SK-N-SH (cell line): ENCODE data around the gene VANGL2. TPM values are rescaled to one million over a fixed set of nuclear protein-coding genes. Genes with fewer than 3 reads are reported as not detected.

Source experiments
- CTCF ChIA-PET: fragments of 300-600, 350-600 bp; formaldehyde crosslinking; extraction: SDS; loops from one replicate; lab custom pipeline; 2021; lab: Yijun Ruan, JAX
- POLR2A ChIA-PET: fragments of 350-600 bp; sonication (Branson Sonifier 250); formaldehyde crosslinking; extraction: SDS; loops from one replicate; lab custom pipeline; 2020; ENCODE audit warnings: antibody characterized with exemption, inconsistent platforms; lab: Yijun Ruan, JAX
- DNase-seq: peaks from one replicate; pipeline ENCODE4 v3.0.0; 2012
- H2AFZ ChIP-seq: fragments of 200-600 bp; sonication (generic); 2 replicates; pipeline ENCODE4 v1.8.1; 2016; ENCODE audit warnings: antibody characterized with exemption, mild to moderate bottlenecking, low read depth
- H3F3A ChIP-seq: fragments of 200-600 bp; sonication (generic); replicated peaks from 2 replicates; pipeline ENCODE3; 2016; ENCODE audit warnings: antibody characterized with exemption, mild to moderate bottlenecking; ENCODE audit not compliant: insufficient read depth
- H3K27ac ChIP-seq, 2 experiments: fragments of 200-500 bp in 1 of 2; fragments of 200-600 bp in 1 of 2; sonication (Bioruptor generic) in 1 of 2; sonication (generic), shearing (Covaris generic) in 1 of 2; 2 replicates each; pipeline versions ENCODE4 v1.5.1 to v1.6.1; 2014 to 2016; ENCODE audit warnings: low read depth in 2 of 2, inconsistent platforms in 1 of 2, low read length in 1 of 2, mild to moderate bottlenecking in 1 of 2, mixed read lengths in 1 of 2
- H3K27me3 ChIP-seq: fragments of 200-600 bp; sonication (generic), shearing (Covaris generic); 2 replicates; pipeline ENCODE4 v1.6.1; 2016; ENCODE audit warnings: mixed run types; ENCODE audit not compliant: insufficient read depth
- H3K36me3 ChIP-seq, 2 experiments: fragments of 200-500 bp in 1 of 2; fragments of 200-600 bp in 1 of 2; sonication (Bioruptor generic) in 1 of 2; sonication (generic) in 1 of 2; replicated peaks in 1 of 2; 2 replicates each; pipeline versions ENCODE3 to v1.5.1; 2014 to 2016; ENCODE audit warnings: low read length in 1 of 2, mild to moderate bottlenecking in 1 of 2; ENCODE audit not compliant: insufficient read depth in 2 of 2, control insufficient read depth in 1 of 2
- H3K4me1 ChIP-seq, 2 experiments: fragments of 200-500 bp in 1 of 2; fragments of 200-600 bp in 1 of 2; sonication (Bioruptor generic) in 1 of 2; sonication (generic), shearing (Covaris generic) in 1 of 2; 2 replicates each; pipeline versions ENCODE4 v1.5.1 to v1.6.1; 2014 to 2016; ENCODE audit warnings: low read depth in 1 of 2, low read length in 1 of 2, mixed run types in 1 of 2; ENCODE audit not compliant: insufficient read depth in 2 of 2, control insufficient read depth in 1 of 2
- H3K4me2 ChIP-seq: fragments of 200-600 bp; sonication (generic), shearing (Covaris generic); 2 replicates; pipeline ENCODE4 v1.6.1; 2017; ENCODE audit warnings: mixed run types
- H3K4me3 ChIP-seq, 2 experiments: fragments of 200-500 bp in 1 of 2; fragments of 200-600 bp in 1 of 2; sonication (Bioruptor generic) in 1 of 2; sonication (generic), shearing (Covaris generic) in 1 of 2; 2 replicates each; pipeline versions ENCODE4 v1.5.1 to v1.8.1; 2014 to 2016; ENCODE audit warnings: low read depth in 2 of 2, inconsistent platforms in 1 of 2, low read length in 1 of 2, mild to moderate bottlenecking in 1 of 2, mixed read lengths in 1 of 2, moderate library complexity in 1 of 2
- H3K79me2 ChIP-seq: fragments of 200-600 bp; sonication (generic); 2 replicates; pipeline ENCODE4 v1.8.1; 2017; ENCODE audit warnings: mild to moderate bottlenecking; ENCODE audit not compliant: insufficient read depth
- H3K9ac ChIP-seq: fragments of 200-600 bp; sonication (generic); 2 replicates; pipeline ENCODE4 v1.6.1; 2017; ENCODE audit warnings: mixed run types
- H3K9me2 ChIP-seq: fragments of 200-600 bp; sonication (generic); 2 replicates; pipeline ENCODE4 v1.6.1; 2017; ENCODE audit warnings: mixed run types
- H3K9me3 ChIP-seq: fragments of 200-600 bp; sonication (generic); 2 replicates; pipeline ENCODE4 v1.6.1; 2017; ENCODE audit warnings: mixed run types, mild to moderate bottlenecking, moderate library complexity
- H4K20me1 ChIP-seq: fragments of 200-600 bp; sonication (generic); 2 replicates; pipeline ENCODE4 v1.6.1; 2017; ENCODE audit warnings: mild to moderate bottlenecking, mixed run types; ENCODE audit not compliant: insufficient read depth
- CHD2 ChIP-seq: fragments of 150-350 bp; IDR thresholded peaks from 2 replicates; pipeline ENCODE4 v1.6.1; 2018; ENCODE audit warnings: low read length; ENCODE audit not compliant: partially characterized antibody
- EP300 ChIP-seq, 2 experiments: IDR thresholded peaks; 2 replicates each; pipeline versions ENCODE4 v1.4.0 to v1.6.1; 2012; ENCODE audit warnings: borderline replicate concordance in 1 of 2, low read depth in 1 of 2, low read length in 1 of 2
- FOXJ3 ChIP-seq: sonication (generic); formaldehyde crosslinking; IDR thresholded peaks from 2 replicates; pipeline ENCODE4 v1.5.1; 2020; ENCODE audit warnings: mild to moderate bottlenecking, missing genetic modification reagents
- FOXM1 ChIP-seq: IDR thresholded peaks from 2 replicates; pipeline ENCODE4 v1.4.0; 2012; ENCODE audit warnings: low read depth, mild to moderate bottlenecking
- GATA2 ChIP-seq: sonication (generic); formaldehyde crosslinking; IDR thresholded peaks from 2 replicates; pipeline ENCODE4 v1.5.0; 2020; ENCODE audit warnings: mild to moderate bottlenecking, missing genetic modification reagents
- IRF3 ChIP-seq: fragments of 150-350 bp; IDR thresholded peaks from 2 replicates; pipeline ENCODE4 v1.6.1; 2016; ENCODE audit warnings: mild to moderate bottlenecking, low read depth, low read length
- JUND ChIP-seq: IDR thresholded peaks from 2 replicates; pipeline ENCODE4 v1.4.0; 2012
- MAX ChIP-seq: IDR thresholded peaks from 2 replicates; pipeline ENCODE4 v1.4.0; 2012; ENCODE audit warnings: low read depth
- MEF2A ChIP-seq: IDR thresholded peaks from 2 replicates; pipeline ENCODE4 v1.4.0; 2012; ENCODE audit warnings: low read depth, borderline replicate concordance
- MXI1 ChIP-seq: IDR thresholded peaks from 2 replicates; pipeline ENCODE4 v1.6.1; 2012; ENCODE audit warnings: mild to moderate bottlenecking, low read depth, low read length, improper control_type of control experiment
- NRF1 ChIP-seq: IDR thresholded peaks from 2 replicates; pipeline ENCODE4 v1.6.1; 2012; ENCODE audit warnings: low read depth, mild to moderate bottlenecking, low read length
- POLR2AphosphoS5 ChIP-seq: IDR thresholded peaks from 2 replicates; pipeline ENCODE4 v1.6.1; 2012; ENCODE audit warnings: low read depth, low read length
- RAD21 ChIP-seq: IDR thresholded peaks from 2 replicates; pipeline ENCODE4 v1.6.1; 2012; ENCODE audit warnings: mild to moderate bottlenecking, low read length
- RCOR1 ChIP-seq: fragments of 150-350 bp; IDR thresholded peaks from 2 replicates; pipeline ENCODE4 v1.6.1; 2017; ENCODE audit warnings: antibody characterized with exemption, low read length
- REST ChIP-seq: IDR thresholded peaks from 2 replicates; pipeline ENCODE4 v1.6.1; 2012; ENCODE audit warnings: mild to moderate bottlenecking, low read depth, low read length, moderate library complexity
- RFX5 ChIP-seq: IDR thresholded peaks from 2 replicates; pipeline ENCODE4 v1.6.1; 2012; ENCODE audit warnings: mild to moderate bottlenecking, improper control_type of control experiment, low read length
- RXRA ChIP-seq: IDR thresholded peaks from 2 replicates; pipeline ENCODE4 v1.4.0; 2012; ENCODE audit warnings: low read depth, mild to moderate bottlenecking, borderline replicate concordance
- SIN3A ChIP-seq: IDR thresholded peaks from 2 replicates; pipeline ENCODE4 v1.6.1; 2012; ENCODE audit warnings: low read depth, mild to moderate bottlenecking, low read length, moderate library complexity, borderline replicate concordance
- TAF1 ChIP-seq: IDR thresholded peaks from 2 replicates; pipeline ENCODE4 v1.6.1; 2012; ENCODE audit warnings: low read depth, mild to moderate bottlenecking, low read length, moderate library complexity, borderline replicate concordance
- TCF12 ChIP-seq: IDR thresholded peaks from 2 replicates; pipeline ENCODE4 v1.4.0; 2012
- TEAD4 ChIP-seq: IDR thresholded peaks from 2 replicates; pipeline ENCODE4 v1.4.0; 2012; ENCODE audit warnings: mild to moderate bottlenecking, borderline replicate concordance; ENCODE audit not compliant: insufficient read depth
- USF1 ChIP-seq: IDR thresholded peaks from 2 replicates; pipeline ENCODE4 v1.4.0; 2012; ENCODE audit warnings: low read depth, borderline replicate concordance
- YY1 ChIP-seq: IDR thresholded peaks from 2 replicates; pipeline ENCODE4 v1.4.0; 2012; ENCODE audit warnings: low read depth, mild to moderate bottlenecking
- ZBTB33 ChIP-seq: IDR thresholded peaks from 2 replicates; pipeline ENCODE4 v1.4.0; 2012; ENCODE audit warnings: low read depth, borderline replicate concordance
- WGBS: methylation state at CpG from one replicate; pipeline ENCODE4 v1.1.6; 2017; ENCODE audit warnings: low lambda C conversion rate; 5-methylcytosine and 5-hydroxymethylcytosine counted together
- polyA plus RNA-seq, 3 experiments: library from polyadenylated mRNA; depleted of rRNA; stranded (reverse); fragments of >200 nt; gene quantifications; 2 replicates each; pipeline ENCODE4 v1.2.3, GENCODE V29; 2012

The VANGL2 gene
- polyA plus RNA-seq (2012; rRNA removed), result 13.4 and 17.5 TPM in 2 replicates
- polyA plus RNA-seq (2012; cell fraction: cytosol; rRNA removed), result 9.1 and 11.0 TPM in 2 replicates
- polyA plus RNA-seq (2012; cell fraction: nucleus; rRNA removed), result 26.6 and 32.0 TPM in 2 replicates

- ChIA-PET POLR2A (interaction anchor here (0.7 to 1.0 kb wide), 2 partner anchors 138 to 191 kb away, joined by 3 to 4 read pairs; partner anchors contain the start of gene DCAF8), CTCF (interaction anchor here (0.9 kb wide), 1 partner anchor 10 kb away, joined by 3 read pairs; no protein-coding TSS in a partner anchor)
- peak within 1 kb of the TSS; percentile 34 to 87; a peak in 3 of 4 replicates for H3K27ac ChIP-seq
Measured at GRCh38 chr1:160400223-160400645, at the start of gene VANGL2. VANGL2 (plus strand) TSS chr1:160400564; CDS start chr1:160415838, 15,274 bp downstream.

More at GRCh38 chr1:160400223-160400645, at the start of gene VANGL2:
- H3K9ac ChIP-seq, result peak within 1 kb of the TSS; percentile 92
- H3F3A ChIP-seq, result no peaks in the 10 kb centered on the region
- H3K4me1 ChIP-seq, result peaks cover 0 to 34% of the 10 kb centered on the region in 2 experiments; a peak in 2 of 4 replicates
- H3K4me2 ChIP-seq, result peak within 1 kb of the TSS; percentile 86
- H2AFZ ChIP-seq, result peak within 1 kb of the TSS; percentile 96
- H4K20me1 ChIP-seq, result no peaks in the 10 kb centered on the region
- no peaks in the 10 kb centered on the region for H3K9me2 ChIP-seq
- H3K9me3 ChIP-seq, result no peaks in the 10 kb centered on the region
- 2% methylated on average over 23 of the region's 34 CpGs for WGBS
- peak within 1 kb of the TSS; percentile 95 to 97 for H3K4me3 ChIP-seq
- H3K79me2 ChIP-seq, result no peaks in the 10 kb centered on the region
- no peaks in the 10 kb centered on the region for H3K36me3 ChIP-seq
- TF ChIP-seq RCOR1, result peak; percentile 29; the same call in 1 of the 2 replicates
- peak; percentile 95 for TF ChIP-seq ZBTB33
- TF ChIP-seq USF1, result no peak
- TF ChIP-seq GATA2, result peak; percentile 27; the same call in 1 of the 2 replicates
- no peak for TF ChIP-seq MEF2A
- peak; percentile 68; the same call in 1 of the 2 replicates for TF ChIP-seq TAF1
- TF ChIP-seq SIN3A, result peak; percentile 68; the same call in 1 of the 2 replicates
- TF ChIP-seq EP300 (IDR thresholded peaks at IDR 0.05; ENCODE audit: borderline replicate concordance in 1 of 2, low read depth in 1 of 2, low read length in 1 of 2), result peak; percentile 100
- no peak for TF ChIP-seq IRF3
- peak; percentile 47; the same call in 1 of the 2 replicates for TF ChIP-seq YY1
- no peak for TF ChIP-seq RAD21
- peak; percentile 61 for TF ChIP-seq JUND
- no peak for TF ChIP-seq TEAD4
- peak; percentile 68 for TF ChIP-seq CHD2
- TF ChIP-seq NRF1, result no peak
- no peak for TF ChIP-seq FOXM1
- TF ChIP-seq RXRA, result no peak
- peak; percentile 56; the same call in 1 of the 2 replicates for TF ChIP-seq MXI1
- peak; percentile 9; the same call in 1 of the 2 replicates for TF ChIP-seq TCF12
- no peak for TF ChIP-seq FOXJ3
- TF ChIP-seq POLR2AphosphoS5, result peak; percentile 59
- 0 out of 2 replicates have a peak, but pooled peaks have one; percentile 17 for TF ChIP-seq MAX
- TF ChIP-seq RFX5, result no peak
- TF ChIP-seq REST, result no peak
- H3K27me3 ChIP-seq, result no peaks in the 10 kb centered on the region; the same call in 1 of the 2 replicates
- peak; percentile 95 for DNase-seq
